Fibroblast of the aortic adventitia (primary cell): ENCODE measurements around the gene GDAP2. TPM values are rescaled to one million over a fixed set of nuclear protein-coding genes. Genes with fewer than 3 reads are reported as not detected.
"Not testable (repeated sequence)": the region's sequence is repeated elsewhere in the genome, so short reads cannot be mapped to it uniquely, and the experiment has no call there.

ENCODE experiments used
- DNase-seq: peaks from one replicate; pipeline ENCODE4 v3.0.0-alpha.2; 2010; ENCODE audit warnings: low read depth
- H3K4me3 ChIP-seq: 2 replicates; pipeline ENCODE4 v1.5.1; 2011; ENCODE audit warnings: low read depth, mild to moderate bottlenecking, control low read depth, low read length, moderate library complexity
- total RNA-seq: library from RNA; depleted of rRNA; stranded (reverse); fragments of >200 nt; gene quantifications from 2 replicates; pipeline ENCODE4 v1.2.3, GENCODE V29; 2012; ENCODE audit warnings: low replicate concordance
- TF ChIP-seq, protein P1 (sequence below): IDR thresholded peaks from 2 replicates; pipeline ENCODE4 v1.5.1; 2011; ENCODE audit warnings: mild to moderate bottlenecking, low read length, control low read depth, inconsistent platforms; ENCODE audit not compliant: insufficient read depth

Gene GDAP2
- total RNA-seq, 1 donor = 32.0 TPM

DNA sequence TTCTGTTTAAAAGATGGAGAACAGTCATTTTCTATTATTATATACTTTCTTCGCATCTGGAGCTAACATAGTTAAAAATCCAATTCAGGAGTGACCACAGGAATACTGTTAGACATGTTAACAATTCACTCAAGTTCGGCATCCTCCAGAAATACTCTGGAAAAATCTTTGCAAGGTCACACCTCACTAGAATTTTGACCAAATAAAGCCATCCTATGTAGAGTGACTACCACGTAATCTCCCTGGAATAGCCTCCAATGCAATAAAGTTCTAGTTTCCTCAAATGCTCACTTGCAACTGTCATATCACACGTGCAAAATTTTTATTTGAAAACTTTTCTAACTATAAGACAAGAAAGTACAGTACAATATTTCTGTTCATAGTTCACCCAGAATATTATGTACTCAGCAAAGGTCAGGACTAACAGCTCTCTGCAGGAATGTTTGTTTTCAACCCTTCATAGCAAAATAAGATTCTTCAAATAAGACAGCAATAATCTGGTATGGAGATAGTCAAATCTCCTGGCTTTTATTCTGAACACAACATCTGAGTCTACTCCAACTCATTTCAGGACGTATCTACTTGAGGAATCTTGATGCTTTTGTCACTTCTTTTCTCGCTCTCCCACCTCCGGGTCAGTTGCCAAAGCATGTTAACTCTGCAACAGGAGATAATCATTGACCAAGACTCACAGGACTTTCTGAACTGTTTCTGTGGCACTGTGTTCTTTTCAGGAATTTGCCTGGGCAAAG lies 82.6 kb downstream of the GDAP2 start:
- no peak overlapping the region for H3K4me3 ChIP-seq
- DNase-seq = no peak
- TF ChIP-seq, protein P1, sequence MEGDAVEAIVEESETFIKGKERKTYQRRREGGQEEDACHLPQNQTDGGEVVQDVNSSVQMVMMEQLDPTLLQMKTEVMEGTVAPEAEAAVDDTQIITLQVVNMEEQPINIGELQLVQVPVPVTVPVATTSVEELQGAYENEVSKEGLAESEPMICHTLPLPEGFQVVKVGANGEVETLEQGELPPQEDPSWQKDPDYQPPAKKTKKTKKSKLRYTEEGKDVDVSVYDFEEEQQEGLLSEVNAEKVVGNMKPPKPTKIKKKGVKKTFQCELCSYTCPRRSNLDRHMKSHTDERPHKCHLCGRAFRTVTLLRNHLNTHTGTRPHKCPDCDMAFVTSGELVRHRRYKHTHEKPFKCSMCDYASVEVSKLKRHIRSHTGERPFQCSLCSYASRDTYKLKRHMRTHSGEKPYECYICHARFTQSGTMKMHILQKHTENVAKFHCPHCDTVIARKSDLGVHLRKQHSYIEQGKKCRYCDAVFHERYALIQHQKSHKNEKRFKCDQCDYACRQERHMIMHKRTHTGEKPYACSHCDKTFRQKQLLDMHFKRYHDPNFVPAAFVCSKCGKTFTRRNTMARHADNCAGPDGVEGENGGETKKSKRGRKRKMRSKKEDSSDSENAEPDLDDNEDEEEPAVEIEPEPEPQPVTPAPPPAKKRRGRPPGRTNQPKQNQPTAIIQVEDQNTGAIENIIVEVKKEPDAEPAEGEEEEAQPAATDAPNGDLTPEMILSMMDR = no peak

DNA sequence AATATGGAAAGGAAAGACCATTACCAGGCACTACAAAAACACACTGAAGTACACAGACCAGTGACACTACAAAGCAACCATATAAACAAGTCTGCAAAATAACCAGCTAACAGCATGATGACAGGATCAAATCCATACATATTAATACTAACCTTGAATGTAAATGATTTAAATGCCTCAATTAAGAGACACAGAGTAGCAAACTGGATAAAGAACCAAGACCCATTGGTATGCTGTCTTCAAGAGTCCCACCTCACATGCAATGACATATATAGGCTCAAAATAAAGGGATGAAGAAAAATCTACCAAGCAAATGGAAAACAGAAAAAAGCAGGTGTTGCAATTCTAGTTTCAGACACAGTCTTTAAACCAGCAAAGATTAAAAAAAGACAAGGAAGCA lies 84.9 kb downstream of the GDAP2 start:
- not testable (repeated sequence) for H3K4me3 ChIP-seq, DNase-seq

DNA sequence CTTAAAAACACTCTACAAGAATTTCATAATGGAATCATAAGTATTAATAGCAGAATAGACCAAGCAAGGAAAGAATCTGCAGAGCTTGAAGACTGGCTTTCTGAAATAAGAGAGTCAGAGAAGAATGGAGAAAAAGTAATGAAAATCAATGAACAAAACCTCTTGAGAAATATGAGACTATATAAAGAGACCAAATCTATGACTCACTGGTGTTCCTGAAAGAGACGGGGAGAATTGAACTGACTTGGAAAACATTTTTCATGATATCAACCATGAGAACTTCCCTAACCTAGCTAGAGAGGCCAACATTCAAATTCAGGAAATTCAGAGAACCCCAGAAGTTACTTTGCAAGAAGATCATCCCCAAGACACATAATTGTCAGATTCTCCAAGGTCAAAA lies 85.6 kb downstream of the GDAP2 start:
- DNase-seq = no peak
- TF ChIP-seq, protein P1 = no peak
- no peak overlapping the region for H3K4me3 ChIP-seq

DNA sequence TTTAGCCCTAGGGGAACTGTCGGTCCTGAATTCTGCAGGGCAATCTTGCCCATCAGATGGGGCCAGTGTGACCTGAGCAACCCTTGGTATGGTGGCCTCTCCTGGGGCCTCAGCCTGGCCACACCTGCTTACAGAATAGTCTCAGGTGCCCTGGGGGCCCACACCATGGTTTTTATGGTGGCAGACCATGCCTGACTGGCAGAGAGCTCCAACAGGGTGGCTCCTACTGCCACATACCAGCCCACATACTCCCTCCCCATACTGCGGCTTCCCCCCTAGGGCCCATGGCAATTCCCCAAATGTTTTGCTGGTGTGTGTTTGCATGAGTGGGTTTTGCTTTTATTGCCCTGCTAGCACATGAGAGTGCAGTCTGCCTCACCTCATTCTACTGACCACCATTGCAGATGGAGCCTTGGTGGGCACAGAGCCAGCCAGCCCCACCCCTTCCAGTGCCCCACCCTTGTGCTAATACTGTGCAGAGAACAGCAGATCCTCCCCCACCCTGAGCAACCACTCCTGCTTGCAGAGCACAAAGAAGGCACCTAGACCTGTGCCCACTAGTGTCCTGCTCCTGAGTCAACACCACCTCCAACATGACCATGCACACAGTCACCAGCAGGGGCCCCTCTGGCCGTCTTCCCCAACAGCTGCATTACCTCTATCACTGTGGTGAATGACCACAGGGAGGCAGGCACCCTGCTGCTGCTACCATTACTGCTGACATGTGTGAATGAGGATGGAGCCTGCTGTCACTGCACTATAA lies 86.8 kb downstream of the GDAP2 start:
- DNase-seq = no peak

DNA sequence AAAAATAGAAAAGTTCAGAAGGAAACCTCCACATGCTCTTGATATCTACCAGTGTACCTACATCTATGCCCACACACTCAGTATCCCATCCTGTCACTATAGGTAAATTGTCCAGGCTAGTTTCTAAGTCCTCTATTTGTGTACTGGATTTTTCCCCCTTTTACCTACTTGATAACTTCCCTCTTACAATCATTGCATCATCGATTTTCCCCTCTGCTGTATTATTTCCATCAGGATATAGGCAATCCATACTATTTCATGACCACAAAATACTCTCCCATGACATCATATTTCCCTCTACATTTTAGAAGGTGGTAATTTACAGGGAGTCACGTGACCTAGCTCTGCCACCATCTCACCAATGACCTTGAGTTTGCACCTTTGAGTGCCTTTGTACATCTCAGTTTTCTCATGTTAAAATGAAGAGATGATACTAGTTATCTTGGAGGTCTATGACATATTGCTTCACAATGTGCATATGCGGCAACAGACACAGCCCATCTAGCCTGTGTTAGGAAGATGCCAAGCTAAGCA lies 88.2 kb downstream of the GDAP2 start:
- TF ChIP-seq, protein P1 = no peak
- DNase-seq = no peak
- no peak overlapping the region for H3K4me3 ChIP-seq

More for the DNA sequence above, 86.8 kb downstream of the GDAP2 start:
- TF ChIP-seq, protein P1 = no peak
- H3K4me3 ChIP-seq = no peak overlapping the region

DNA sequence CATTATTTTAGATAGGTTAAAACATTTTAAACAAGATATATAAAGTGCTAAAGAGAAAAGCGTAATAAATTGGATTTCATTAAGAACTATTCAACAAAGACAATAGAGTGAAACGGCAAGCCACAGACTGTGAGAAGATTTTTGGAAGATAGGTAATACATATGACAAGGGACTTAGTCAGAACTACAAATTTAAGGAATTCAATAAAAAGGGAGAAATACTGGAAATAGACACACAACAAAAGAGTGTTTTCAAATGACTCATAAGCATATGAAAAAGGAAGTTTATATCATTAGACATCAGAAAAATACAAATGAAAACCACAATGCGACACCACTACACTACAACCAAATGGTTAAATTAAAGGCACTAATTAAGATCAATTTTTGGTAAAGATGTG lies 90.5 kb downstream of the GDAP2 start:
- TF ChIP-seq, protein P1 = no peak
- DNase-seq = peak; percentile 75
- no peak overlapping the region for H3K4me3 ChIP-seq

DNA sequence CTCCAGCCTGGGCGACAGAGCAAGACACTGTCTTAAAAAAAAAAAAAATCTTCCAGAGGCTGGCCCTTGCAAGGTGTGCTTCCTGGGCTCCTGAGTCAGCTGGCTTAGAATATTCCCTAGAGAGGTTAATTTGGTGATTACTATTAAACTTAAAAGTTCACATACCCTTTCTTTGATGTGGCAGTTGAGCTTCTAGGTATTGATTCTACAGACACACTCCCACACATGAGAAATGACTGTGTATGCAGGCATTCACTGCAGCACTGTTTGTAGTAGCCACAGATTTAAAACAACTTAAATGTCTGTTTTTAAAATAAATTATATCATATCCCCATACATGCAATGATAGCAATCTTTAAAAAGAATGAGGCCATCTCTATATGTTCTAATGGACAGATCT lies 93.4 kb downstream of the GDAP2 start:
- TF ChIP-seq, protein P1 = no peak
- H3K4me3 ChIP-seq = no peak overlapping the region
- DNase-seq = no peak
